GM13977 (cell line): ENCODE measurements around the gene CDC42EP5.

Experiments
- DNase-seq: peaks from one replicate; pipeline ENCODE4 v3.0.0; 2012; ENCODE audit warnings: low spot score
- in situ Hi-C: fragments of 300-500 bp; cut with MboI; formaldehyde crosslinking; loops from one replicate; pipeline ENCODE4 v1.12.0; 2022; ENCODE audit warnings: low sequenced_read_pairs, low pct_unique_long_range_greater_than_20kb, mixed read lengths, inconsistent platforms; ENCODE audit not compliant: unreplicated experiment
- TF ChIP-seq, protein P1 (sequence below): IDR thresholded peaks from 2 replicates; pipeline ENCODE4 v1.5.1; 2012; ENCODE audit warnings: mild to moderate bottlenecking, control low read depth; ENCODE audit not compliant: insufficient read depth; ENCODE audit errors: extremely low read depth, missing control alignments

Gene CDC42EP5

DNA sequence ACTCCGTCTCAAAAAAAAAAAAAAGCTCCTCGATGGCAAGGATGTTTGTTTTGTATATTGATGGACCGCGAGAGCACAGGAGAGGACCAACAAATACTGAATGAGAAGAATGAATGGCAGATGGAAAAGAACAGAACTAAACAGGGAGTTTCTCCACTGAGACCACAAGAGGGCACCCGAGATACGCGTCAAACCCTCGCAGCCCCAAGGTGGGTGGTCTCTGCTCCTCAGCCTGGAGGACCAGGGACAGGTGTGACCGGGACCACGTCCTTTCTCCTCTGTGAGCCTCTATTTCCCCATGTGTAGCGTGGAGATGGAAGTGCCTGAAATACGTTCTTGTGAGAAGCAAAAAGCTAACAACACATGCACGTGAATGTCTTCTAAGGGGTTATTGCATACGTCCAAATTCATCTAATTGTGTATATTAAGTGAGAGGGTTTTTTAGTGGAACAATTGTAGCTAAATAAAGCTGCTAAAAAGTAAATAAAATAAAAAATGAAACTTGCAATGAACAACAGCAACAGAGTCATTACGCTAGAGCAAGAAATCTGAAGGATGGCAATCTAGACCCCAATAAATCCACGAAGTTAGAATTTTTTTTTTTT is 8.3 kb upstream of the CDC42EP5 start:
- peak; percentile 66 for DNase-seq
- in situ Hi-C loops = loop anchor here (10.0 to 25.0 kb wide), 2 partner anchors 173 to 431 kb away; partner anchors contain the start of gene NCR1
- TF ChIP-seq, protein P1, sequence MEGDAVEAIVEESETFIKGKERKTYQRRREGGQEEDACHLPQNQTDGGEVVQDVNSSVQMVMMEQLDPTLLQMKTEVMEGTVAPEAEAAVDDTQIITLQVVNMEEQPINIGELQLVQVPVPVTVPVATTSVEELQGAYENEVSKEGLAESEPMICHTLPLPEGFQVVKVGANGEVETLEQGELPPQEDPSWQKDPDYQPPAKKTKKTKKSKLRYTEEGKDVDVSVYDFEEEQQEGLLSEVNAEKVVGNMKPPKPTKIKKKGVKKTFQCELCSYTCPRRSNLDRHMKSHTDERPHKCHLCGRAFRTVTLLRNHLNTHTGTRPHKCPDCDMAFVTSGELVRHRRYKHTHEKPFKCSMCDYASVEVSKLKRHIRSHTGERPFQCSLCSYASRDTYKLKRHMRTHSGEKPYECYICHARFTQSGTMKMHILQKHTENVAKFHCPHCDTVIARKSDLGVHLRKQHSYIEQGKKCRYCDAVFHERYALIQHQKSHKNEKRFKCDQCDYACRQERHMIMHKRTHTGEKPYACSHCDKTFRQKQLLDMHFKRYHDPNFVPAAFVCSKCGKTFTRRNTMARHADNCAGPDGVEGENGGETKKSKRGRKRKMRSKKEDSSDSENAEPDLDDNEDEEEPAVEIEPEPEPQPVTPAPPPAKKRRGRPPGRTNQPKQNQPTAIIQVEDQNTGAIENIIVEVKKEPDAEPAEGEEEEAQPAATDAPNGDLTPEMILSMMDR = peak; percentile 78

DNA sequence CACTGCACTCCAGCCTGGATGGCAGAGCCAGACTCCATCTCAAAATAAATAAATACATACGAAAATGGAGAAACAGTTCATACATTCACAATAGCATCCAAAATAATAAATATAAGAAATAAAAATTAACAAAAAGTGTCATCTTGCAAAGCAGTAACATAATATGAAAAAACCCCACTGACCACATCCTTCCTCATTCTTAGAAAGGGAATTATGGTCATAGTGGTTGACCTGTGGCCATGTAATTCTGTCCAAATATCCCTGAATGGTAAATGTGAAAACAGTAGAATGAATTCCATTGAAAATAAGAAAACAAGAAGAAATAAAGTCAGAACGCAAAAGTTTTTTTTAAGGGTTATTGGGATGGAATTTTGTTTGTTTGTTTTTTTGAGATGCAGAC is 7.0 kb upstream of the CDC42EP5 start:
- TF ChIP-seq, protein P1 = no peak
- in situ Hi-C loops = loop anchor here (10.0 to 25.0 kb wide), 2 partner anchors 175 to 432 kb away; partner anchors contain the start of gene NCR1
- DNase-seq = no peak

DNA sequence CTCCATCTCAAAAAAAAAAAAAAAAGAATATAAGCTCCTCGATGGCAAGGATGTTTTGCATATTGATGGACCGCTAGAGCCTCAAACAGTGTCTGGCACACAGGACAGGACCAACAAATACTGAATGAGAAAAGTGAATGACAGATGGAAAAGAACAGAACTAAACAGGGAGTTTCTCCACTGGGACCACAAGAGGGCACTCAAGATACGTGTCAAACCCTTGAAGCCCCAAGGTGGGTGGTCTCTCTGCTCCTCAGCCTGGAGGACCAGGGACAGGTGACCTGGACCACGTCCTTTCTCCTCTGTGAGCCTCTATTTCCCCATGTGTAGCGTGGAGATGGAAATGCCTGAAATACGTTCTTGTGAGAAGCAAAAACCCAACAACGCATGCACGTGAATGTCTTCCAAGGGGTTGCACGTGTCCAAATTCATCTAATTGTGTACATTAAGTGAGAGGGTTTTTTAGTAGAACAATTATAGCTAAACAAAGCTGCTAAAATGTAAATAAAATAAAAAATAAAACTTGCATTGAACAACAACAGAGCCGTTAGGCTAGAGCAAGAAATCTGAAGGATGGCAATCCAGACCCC is 5.7 kb upstream of the CDC42EP5 start:
- in situ Hi-C loops = loop anchor here (25.0 kb wide), 1 partner anchor 434 kb away; the partner anchor contains the start of gene NCR1
- TF ChIP-seq, protein P1 = peak; percentile 72
- peak; percentile 62 for DNase-seq

DNA sequence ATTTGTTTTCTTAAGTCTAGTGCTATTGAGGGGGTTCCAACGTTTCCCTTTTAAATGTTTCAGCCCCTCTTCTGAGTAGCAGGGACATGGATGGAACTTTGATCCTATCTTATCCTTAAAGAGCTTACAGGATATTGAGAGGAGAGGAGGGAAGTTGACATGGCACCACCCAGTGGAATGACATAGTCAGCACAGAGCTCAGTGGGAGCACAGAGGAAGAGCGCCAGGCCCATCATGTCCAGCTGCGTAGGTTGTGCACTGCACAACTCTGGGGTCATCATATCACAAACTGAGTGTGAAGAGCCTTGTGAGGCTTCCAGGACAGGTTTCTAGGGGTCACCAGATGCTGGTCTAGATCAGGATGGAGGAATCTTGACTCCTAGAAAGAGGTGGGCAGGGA is 4.6 kb upstream of the CDC42EP5 start:
- DNase-seq = no peak
- TF ChIP-seq, protein P1 = no peak
- in situ Hi-C loops = loop anchor here (25.0 kb wide), 1 partner anchor 435 kb away; the partner anchor contains the start of gene NCR1

DNA sequence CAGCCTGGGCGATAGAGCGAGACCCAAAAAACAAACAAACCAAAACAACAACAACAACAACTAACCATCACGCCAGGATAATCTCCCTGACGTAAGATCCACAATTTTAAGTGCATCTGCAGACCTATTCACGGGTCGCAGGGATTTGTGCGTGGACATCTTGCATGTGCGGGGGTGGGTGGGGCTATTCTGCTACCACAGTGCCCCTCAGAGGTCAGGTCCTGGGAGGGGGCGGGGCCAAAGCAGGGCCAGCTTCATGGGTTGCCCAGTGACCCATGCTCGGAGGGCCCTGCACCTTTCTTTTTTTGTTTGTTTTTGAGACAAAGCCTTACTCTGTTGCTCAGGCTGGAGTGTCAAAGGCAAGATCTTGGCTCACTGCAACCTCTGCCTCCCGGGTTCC is 2.6 kb upstream of the CDC42EP5 start:
- TF ChIP-seq, protein P1 = no peak
- in situ Hi-C loops = loop anchor here (25.0 kb wide), 1 partner anchor 437 kb away; the partner anchor contains the start of gene NCR1
- DNase-seq = no peak

DNA sequence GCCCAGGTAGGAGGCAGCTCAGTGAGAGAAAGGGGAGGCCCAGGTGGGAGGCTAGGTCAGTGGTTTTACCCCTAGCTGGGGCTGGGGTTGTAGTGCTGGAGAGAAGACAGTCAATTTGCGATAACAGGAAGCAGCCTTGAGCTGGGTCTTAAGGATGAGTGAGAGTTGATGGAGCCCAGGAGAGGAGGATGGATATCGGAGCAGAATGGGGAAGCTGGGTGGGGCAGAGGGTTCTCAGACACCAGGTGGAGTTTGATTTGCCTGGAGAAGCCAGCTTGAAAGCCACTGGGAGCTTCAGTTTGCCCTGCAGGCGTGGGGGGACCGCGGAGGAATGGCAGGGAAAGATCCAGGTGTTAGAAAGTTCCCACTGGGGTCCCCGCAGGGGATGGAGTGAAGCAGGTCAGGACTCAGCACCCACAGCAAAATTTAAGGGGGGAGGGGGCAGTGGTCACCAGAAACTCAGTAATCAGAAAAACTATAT is 836 bp upstream of the CDC42EP5 start:
- DNase-seq = no peak
- TF ChIP-seq, protein P1 = no peak
- in situ Hi-C loops = loop anchor here (25.0 kb wide), 2 partner anchors 638 to 1138 kb away; partner anchors contain the start of genes PPP1R12C, ZNF524, ZNF784 and ZNF865
